ENCODE measurements around the gene MAPK8IP1.

DNA sequence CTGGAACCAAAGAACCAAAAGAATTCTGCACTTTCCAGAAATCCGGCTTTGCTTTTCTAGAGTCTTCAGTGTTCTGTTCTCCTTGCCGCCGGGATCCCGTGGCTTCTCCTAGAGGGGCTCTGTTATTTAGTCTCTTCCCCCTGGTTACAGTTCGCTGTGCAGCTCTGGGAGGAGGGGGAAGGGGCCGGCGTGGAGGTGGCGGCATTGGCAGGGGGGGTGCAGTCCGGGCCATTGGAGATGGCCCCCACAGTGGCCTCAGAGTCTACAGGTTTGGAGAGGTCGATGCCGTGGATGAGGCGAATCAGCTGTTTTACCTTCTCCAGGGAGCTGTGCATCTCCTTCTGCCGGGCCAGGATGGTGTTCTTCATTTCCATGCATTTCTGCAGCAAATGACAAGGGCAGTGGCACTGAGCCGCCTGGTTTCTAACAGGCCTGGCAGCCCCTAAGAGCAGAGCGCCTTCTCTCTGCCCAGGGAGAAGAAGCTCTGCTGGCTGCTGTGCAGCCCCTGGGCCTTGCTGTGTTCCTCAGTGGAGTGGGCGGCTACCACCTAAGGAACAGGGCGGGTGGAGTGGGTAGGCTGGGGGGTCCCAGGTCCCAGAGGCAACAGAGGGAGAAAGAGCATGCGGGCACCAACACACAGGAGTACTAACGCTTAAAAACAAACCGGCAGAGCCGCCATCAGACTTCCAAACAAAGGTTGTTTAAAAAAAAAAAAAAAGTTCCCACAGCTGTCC is 48.6 kb downstream of the MAPK8IP1 start:
- TF ChIP-seq, protein P1, sequence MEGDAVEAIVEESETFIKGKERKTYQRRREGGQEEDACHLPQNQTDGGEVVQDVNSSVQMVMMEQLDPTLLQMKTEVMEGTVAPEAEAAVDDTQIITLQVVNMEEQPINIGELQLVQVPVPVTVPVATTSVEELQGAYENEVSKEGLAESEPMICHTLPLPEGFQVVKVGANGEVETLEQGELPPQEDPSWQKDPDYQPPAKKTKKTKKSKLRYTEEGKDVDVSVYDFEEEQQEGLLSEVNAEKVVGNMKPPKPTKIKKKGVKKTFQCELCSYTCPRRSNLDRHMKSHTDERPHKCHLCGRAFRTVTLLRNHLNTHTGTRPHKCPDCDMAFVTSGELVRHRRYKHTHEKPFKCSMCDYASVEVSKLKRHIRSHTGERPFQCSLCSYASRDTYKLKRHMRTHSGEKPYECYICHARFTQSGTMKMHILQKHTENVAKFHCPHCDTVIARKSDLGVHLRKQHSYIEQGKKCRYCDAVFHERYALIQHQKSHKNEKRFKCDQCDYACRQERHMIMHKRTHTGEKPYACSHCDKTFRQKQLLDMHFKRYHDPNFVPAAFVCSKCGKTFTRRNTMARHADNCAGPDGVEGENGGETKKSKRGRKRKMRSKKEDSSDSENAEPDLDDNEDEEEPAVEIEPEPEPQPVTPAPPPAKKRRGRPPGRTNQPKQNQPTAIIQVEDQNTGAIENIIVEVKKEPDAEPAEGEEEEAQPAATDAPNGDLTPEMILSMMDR (IDR thresholded peaks at IDR 0.05), result no peak
- TF ChIP-seq POLR2A (IDR thresholded peaks at IDR 0.05), result no peak

All from adrenal gland (tissue), 5 donors.